Measurements from ENCODE around the gene S100A2.
"Not testable (repeated sequence)": the region's sequence is repeated elsewhere in the genome, so short reads cannot be mapped to it uniquely, and the experiment has no call there.

The S100A2 gene

DNA sequence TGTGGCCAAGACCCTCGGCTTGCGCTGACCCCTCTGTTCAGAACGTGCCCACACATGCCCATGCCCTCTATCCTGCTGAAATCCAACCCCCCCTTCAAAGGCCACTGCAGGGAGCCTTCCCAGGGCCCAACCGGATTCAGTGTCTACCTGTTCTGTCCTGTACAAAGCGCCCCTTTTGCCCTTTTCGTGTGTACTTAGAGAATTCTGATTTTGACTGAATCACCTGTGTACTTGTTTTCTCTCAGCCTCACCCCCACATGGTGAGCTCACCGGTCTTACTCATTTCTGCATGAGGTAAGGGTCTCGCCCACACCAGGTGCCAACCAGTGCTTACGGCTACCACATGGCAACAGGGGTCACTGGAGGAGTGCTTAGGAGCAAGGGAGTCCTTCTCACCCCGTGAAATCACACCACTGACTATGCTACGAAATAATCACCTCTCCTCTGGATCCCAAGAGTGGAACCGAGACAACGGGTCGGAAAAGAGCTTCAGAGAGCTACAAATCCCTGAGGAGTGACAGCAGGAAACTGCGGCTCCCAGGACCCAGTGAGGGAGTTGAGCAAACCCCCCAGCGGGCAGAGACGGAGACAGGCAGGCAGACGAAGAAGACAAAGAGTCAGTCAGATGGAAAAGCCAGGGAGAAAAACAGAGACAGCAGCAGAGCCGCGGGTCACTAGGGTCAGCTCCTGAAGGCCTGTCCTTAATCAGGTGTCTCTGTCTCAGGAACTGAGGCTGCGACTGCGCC lies 2.1 kb upstream of the S100A2 start:
- H3K4me1 ChIP-seq (ENCODE audit: control insufficient read depth, insufficient read depth, low read length, poor library complexity, severe bottlenecking): peaks cover 28% of the 10 kb centered on the region
- no peak overlapping the region for H3K4me3 ChIP-seq (ENCODE audit: insufficient read depth, low read depth, low read length, poor library complexity, severe bottlenecking)
- DNase-seq: no peak
- H3K9me3 ChIP-seq (ENCODE audit: control insufficient read depth, low read length): no peaks in the 10 kb centered on the region
- no peak overlapping the region for H3K27ac ChIP-seq (ENCODE audit: insufficient read depth, low read length, poor library complexity, severe bottlenecking)
- H3K27me3 ChIP-seq (replicated peaks; ENCODE audit: control insufficient read depth, insufficient read depth, low read length, poor library complexity, severe bottlenecking): no peaks in the 10 kb centered on the region
- no peaks in the 10 kb centered on the region for H3K36me3 ChIP-seq (ENCODE audit: control insufficient read depth, insufficient read depth, low read length)

DNA sequence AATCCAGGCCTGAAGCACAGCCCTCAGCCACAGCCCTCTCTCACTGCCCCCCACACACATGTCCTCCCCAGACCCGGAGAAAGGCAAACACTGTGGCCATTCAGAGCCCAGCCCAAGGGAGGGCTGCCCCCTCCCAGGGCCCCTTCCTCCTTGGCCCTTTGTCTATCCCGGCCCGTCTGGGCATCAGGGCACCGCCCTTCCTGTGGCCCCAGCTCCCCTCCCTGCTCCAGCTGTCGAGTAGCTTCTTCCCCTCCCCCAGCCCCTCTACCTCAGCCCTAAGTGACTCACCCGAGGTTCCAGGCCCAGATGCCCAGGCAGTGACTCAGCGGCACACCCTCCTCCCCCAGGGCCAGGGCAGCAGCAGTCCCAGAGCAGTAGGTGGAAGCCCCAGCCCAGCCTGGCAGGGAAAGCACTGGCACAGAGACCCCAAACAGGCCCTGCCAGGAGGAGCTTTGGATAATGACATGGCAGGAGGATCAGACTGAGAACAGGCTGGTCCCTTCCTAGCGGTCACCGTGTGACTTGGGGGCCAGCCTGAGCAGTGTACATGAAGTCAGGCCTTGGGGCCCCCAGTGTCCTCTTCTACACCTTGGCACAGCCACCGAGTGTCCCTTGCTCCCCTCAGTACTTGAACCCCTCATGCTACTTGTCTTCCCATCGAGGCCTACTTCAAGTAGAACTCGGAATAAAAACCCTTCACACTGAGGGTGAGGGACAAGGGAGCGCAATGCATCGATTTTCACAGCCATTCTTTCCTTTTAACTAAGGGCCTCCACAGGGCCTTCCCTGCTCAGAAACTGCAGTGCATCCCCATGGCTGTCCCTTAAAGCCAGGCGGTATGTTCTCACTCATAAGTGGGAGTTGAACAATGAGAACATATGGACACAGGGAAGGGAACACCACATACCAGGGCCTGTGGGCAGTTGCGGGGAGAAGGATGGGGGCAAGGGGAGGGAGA lies 1.0 kb upstream of the S100A2 start:
- peak overlapping the region; percentile 69 for H3K27ac ChIP-seq (ENCODE audit: insufficient read depth, low read length, poor library complexity, severe bottlenecking)
- H3K27me3 ChIP-seq (replicated peaks; ENCODE audit: control insufficient read depth, insufficient read depth, low read length, poor library complexity, severe bottlenecking): no peaks in the 10 kb centered on the region
- H3K4me1 ChIP-seq (ENCODE audit: control insufficient read depth, insufficient read depth, low read length, poor library complexity, severe bottlenecking): peaks cover 28% of the 10 kb centered on the region
- peak; percentile 70 to 76 (median 76) for DNase-seq
- no peaks in the 10 kb centered on the region for H3K36me3 ChIP-seq (ENCODE audit: control insufficient read depth, insufficient read depth, low read length)
- H3K9me3 ChIP-seq (ENCODE audit: control insufficient read depth, low read length): no peaks in the 10 kb centered on the region
- no peak overlapping the region for H3K4me3 ChIP-seq (ENCODE audit: insufficient read depth, low read depth, low read length, poor library complexity, severe bottlenecking)

DNA sequence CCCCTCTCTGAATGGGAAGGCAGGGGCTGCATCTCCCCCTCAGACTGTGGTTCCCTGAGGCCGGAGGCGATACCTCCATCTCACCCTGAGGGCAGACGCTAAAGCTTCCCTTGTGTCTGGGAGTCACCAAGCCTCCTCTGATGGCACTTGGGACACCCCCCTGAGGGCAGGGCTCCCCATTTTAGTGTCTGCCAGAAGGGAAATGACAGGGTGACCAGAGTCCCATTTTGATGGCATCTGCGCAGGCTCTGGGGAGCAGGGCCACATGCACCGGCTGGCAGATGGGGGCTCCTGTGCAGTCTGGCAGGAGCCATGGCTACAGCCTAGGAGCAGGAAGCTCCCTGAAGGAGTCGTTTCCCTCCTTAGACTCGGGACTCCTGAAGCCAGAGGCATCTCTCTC lies 1.7 kb downstream of the S100A2 start:
- no peaks in the 10 kb centered on the region for H3K9me3 ChIP-seq (ENCODE audit: control insufficient read depth, low read length)
- peaks cover 28% of the 10 kb centered on the region for H3K4me1 ChIP-seq (ENCODE audit: control insufficient read depth, insufficient read depth, low read length, poor library complexity, severe bottlenecking)
- H3K36me3 ChIP-seq (ENCODE audit: control insufficient read depth, insufficient read depth, low read length): no peaks in the 10 kb centered on the region
- H3K27ac ChIP-seq (ENCODE audit: insufficient read depth, low read length, poor library complexity, severe bottlenecking): no peak overlapping the region
- no peak overlapping the region for H3K4me3 ChIP-seq (ENCODE audit: insufficient read depth, low read depth, low read length, poor library complexity, severe bottlenecking)
- DNase-seq: no peak
- H3K27me3 ChIP-seq (replicated peaks; ENCODE audit: control insufficient read depth, insufficient read depth, low read length, poor library complexity, severe bottlenecking): no peaks in the 10 kb centered on the region

DNA sequence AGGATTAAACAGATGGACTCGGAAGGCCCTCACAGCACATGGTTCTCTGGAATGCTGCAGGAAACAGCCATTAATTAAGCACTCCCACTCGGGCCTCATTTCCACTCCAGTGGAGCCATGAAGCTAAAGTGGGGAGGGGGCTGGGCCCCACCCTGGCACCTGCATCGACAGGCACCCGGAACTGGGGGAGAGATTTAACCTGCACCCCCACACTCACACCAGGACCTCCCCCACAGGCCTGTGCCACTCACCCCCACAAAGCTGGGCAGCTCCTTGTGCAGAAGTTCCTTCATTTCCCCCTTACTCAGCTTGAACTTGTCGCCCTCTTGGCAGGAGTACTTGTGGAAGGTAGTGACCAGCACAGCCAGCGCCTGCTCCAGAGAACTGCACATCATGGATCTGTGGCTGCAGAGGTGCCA lies 2.2 kb downstream of the S100A2 start:
- H3K4me1 ChIP-seq (ENCODE audit: control insufficient read depth, insufficient read depth, low read length, poor library complexity, severe bottlenecking): peaks cover 28% of the 10 kb centered on the region
- no peaks in the 10 kb centered on the region for H3K27me3 ChIP-seq (replicated peaks; ENCODE audit: control insufficient read depth, insufficient read depth, low read length, poor library complexity, severe bottlenecking)
- H3K27ac ChIP-seq (ENCODE audit: insufficient read depth, low read length, poor library complexity, severe bottlenecking): no peak overlapping the region
- H3K36me3 ChIP-seq (ENCODE audit: control insufficient read depth, insufficient read depth, low read length): no peaks in the 10 kb centered on the region
- no peaks in the 10 kb centered on the region for H3K9me3 ChIP-seq (ENCODE audit: control insufficient read depth, low read length)
- H3K4me3 ChIP-seq (ENCODE audit: insufficient read depth, low read depth, low read length, poor library complexity, severe bottlenecking): no peak overlapping the region
- no peak for DNase-seq

DNA sequence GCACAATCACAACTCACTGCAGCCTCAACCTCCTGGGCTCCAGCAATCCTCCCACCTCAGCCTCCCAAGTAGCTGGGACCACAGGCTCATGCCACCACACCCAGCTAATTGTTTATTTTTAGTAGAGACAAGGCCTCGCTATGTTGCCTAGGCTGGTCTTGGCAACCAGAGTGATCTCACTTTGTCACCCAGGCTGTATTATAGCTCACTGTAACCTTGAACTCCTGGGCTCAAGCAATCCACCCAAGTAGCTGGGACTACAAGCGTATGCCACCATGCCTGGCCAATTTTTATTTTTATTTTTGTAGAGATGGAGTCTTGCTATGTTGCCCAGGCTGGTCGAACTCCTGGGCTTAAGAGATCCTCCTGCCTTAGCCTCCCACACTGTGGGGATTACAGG lies 3.6 kb downstream of the S100A2 start:
- H3K27ac ChIP-seq (ENCODE audit: insufficient read depth, low read length, poor library complexity, severe bottlenecking); H3K27me3 ChIP-seq (replicated peaks; ENCODE audit: control insufficient read depth, insufficient read depth, low read length, poor library complexity, severe bottlenecking); H3K36me3 ChIP-seq (ENCODE audit: control insufficient read depth, insufficient read depth, low read length); DNase-seq; H3K4me3 ChIP-seq (ENCODE audit: insufficient read depth, low read depth, low read length, poor library complexity, severe bottlenecking); H3K9me3 ChIP-seq (ENCODE audit: control insufficient read depth, low read length): not testable (repeated sequence)
- H3K4me1 ChIP-seq (ENCODE audit: control insufficient read depth, insufficient read depth, low read length, poor library complexity, severe bottlenecking): peaks cover 17% of the 10 kb centered on the region

DNA sequence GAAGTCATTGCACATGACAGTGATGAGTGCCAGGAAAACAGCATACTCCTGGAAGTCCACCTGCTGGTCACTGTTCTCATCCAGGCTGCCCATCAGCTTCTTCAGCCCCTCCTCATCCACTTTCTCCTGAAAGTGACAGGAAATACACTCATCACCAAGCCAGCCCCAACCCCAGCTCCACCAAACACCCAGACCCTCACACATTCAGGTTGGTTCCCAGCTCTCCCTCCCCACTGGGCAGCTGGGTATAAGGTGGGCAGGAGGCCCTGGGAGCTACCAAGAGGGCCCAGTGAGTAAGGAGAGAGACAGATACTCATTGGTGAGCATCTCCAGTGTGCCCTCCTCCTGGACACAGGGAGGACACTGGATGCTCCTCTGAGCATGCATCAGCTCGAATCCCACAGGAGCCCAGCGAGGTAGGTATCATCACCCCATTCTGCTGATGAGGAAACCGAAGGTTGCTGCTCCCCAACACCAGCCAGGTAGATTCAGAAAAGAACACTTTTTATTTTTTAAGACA lies 4.1 kb downstream of the S100A2 start:
- H3K4me3 ChIP-seq (ENCODE audit: insufficient read depth, low read depth, low read length, poor library complexity, severe bottlenecking): no peak overlapping the region

DNA sequence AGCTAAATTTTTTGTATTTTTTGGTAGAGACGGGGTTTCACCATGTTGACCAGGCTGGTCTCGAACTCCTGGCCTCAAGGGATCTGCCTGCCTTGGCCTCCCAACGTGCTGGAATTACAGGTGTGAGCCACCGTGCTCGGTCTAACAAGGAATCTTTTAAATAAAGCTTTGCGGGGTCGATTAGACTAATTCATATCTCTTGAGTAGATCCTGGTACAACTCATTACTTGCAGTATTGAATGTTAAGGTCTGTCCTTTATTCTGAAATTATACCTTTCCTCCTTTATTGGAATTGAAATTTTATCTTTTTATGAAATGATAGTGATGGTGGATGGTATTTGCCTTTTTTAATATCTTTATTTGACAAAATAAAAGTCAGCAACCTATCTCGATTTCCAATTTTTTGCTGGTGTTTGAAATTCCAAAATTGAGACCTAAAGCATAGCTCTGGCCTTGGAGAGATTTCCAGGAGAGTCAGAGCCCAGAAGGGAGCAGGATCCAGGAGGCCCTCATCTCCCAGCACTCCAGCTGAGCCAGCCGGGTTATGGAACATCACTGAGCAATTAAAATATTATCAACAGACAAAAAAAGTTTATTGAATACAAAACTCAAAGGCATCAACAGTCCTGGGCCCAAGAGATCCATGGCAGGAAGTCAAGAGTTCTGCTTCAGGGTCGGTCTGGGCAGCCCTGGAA lies 4.7 kb downstream of the S100A2 start:
- Histone ChIP-seq H3K36me3 (ENCODE audit: control insufficient read depth, insufficient read depth, low read length) (no peaks in the 10 kb centered on the region), H3K27ac (ENCODE audit: insufficient read depth, low read length, poor library complexity, severe bottlenecking) (no peak overlapping the region), H3K4me1 (ENCODE audit: control insufficient read depth, insufficient read depth, low read length, poor library complexity, severe bottlenecking) (peaks cover 7% of the 10 kb centered on the region), H3K4me3 (ENCODE audit: insufficient read depth, low read depth, low read length, poor library complexity, severe bottlenecking) (no peak overlapping the region), H3K27me3 (replicated peaks; ENCODE audit: control insufficient read depth, insufficient read depth, low read length, poor library complexity, severe bottlenecking) (no peaks in the 10 kb centered on the region), H3K9me3 (ENCODE audit: control insufficient read depth, low read length) (no peaks in the 10 kb centered on the region)
- no peak for DNase-seq

More for the DNA sequence above, 4.1 kb downstream of the S100A2 start:
- Histone ChIP-seq H3K27ac (ENCODE audit: insufficient read depth, low read length, poor library complexity, severe bottlenecking) (no peak overlapping the region), H3K27me3 (replicated peaks; ENCODE audit: control insufficient read depth, insufficient read depth, low read length, poor library complexity, severe bottlenecking) (no peaks in the 10 kb centered on the region), H3K36me3 (ENCODE audit: control insufficient read depth, insufficient read depth, low read length) (no peaks in the 10 kb centered on the region), H3K9me3 (ENCODE audit: control insufficient read depth, low read length) (no peaks in the 10 kb centered on the region), H3K4me1 (ENCODE audit: control insufficient read depth, insufficient read depth, low read length, poor library complexity, severe bottlenecking) (peaks cover 12% of the 10 kb centered on the region)
- DNase-seq: no peak

DNA sequence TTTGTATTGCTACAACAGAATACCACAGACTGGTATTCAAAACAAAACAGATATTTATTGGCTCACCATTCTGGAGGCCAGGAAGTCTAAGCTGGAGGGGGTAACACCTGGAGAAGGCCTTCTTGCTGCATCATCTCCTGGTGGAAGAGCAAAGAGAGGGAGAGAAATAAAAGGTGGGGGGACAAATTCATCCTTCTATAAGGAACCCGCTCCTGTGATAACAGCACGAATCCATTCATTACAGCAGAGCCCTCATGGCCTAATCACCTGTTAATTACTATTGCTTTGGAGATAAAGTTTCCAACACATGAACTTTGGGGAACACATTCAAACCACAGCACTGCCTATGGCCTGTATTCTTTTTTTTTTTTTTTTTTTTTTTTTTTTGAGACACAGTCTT lies 5.4 kb downstream of the S100A2 start:
- H3K9me3 ChIP-seq (ENCODE audit: control insufficient read depth, low read length): no peaks in the 10 kb centered on the region
- no peak overlapping the region for H3K27ac ChIP-seq (ENCODE audit: insufficient read depth, low read length, poor library complexity, severe bottlenecking)
- H3K27me3 ChIP-seq (replicated peaks; ENCODE audit: control insufficient read depth, insufficient read depth, low read length, poor library complexity, severe bottlenecking): no peaks in the 10 kb centered on the region
- DNase-seq: no peak
- no peaks in the 10 kb centered on the region for H3K4me1 ChIP-seq (ENCODE audit: control insufficient read depth, insufficient read depth, low read length, poor library complexity, severe bottlenecking)
- H3K4me3 ChIP-seq (ENCODE audit: insufficient read depth, low read depth, low read length, poor library complexity, severe bottlenecking): no peak overlapping the region
- no peaks in the 10 kb centered on the region for H3K36me3 ChIP-seq (ENCODE audit: control insufficient read depth, insufficient read depth, low read length)

DNA sequence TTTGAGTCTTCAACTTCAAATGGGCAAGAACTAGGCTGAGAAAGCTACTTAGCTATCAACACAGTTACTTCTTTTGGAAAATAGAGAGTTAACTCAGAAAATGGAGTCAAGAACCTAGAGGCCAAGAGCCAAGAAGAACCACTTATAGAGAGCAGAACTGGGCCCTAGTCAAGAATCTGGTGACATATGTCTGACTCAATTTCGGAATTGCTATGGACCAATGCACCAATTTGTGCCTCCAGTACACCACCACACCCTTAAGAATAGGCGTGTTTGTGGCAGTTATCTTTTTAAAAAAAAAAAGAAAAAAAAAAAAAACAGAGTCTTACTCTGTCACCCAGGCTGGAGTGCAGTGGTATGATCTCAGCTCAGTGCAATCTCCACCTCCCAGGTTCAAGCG lies 7.8 kb downstream of the S100A2 start:
- no peak for DNase-seq
- no peaks in the 10 kb centered on the region for H3K9me3 ChIP-seq (ENCODE audit: control insufficient read depth, low read length)
- no peaks in the 10 kb centered on the region for H3K27me3 ChIP-seq (replicated peaks; ENCODE audit: control insufficient read depth, insufficient read depth, low read length, poor library complexity, severe bottlenecking)
- H3K4me1 ChIP-seq (ENCODE audit: control insufficient read depth, insufficient read depth, low read length, poor library complexity, severe bottlenecking): no peaks in the 10 kb centered on the region
- H3K27ac ChIP-seq (ENCODE audit: insufficient read depth, low read length, poor library complexity, severe bottlenecking): no peak overlapping the region
- no peaks in the 10 kb centered on the region for H3K36me3 ChIP-seq (ENCODE audit: control insufficient read depth, insufficient read depth, low read length)
- H3K4me3 ChIP-seq (ENCODE audit: insufficient read depth, low read depth, low read length, poor library complexity, severe bottlenecking): no peak overlapping the region

Data from effector memory CD4-positive, alpha-beta T cell (primary cell).